Lung (tissue), 12 donors: ENCODE data around the gene DCAF5. TPM values are rescaled to one million over a fixed set of nuclear protein-coding genes. Genes with fewer than 3 reads are reported as not detected.
A peak's percentile ranks its signal among the peaks of the same experiment; 100 is the strongest.

Experiments used
- ATAC-seq: fragments of 200-7000 bp; cut with Tn5 transposase; one replicate; pipeline ENCODE4 v1.9.1; 2020; ENCODE audit warnings: moderate number of reproducible peaks; ENCODE audit not compliant: insufficient read depth, low FRiP score
- DNase-seq, 3 donors: peaks; one replicate each; pipeline ENCODE4 v3.0.0-alpha.2; 2013 to 2017
- H3K27ac ChIP-seq, 2 donors: one replicate each; pipeline ENCODE4 v1.5.1; 2013; ENCODE audit warnings: mild to moderate bottlenecking in 2 of 2, moderate library complexity in 2 of 2, control low read depth in 1 of 2, inconsistent platforms in 1 of 2, low read depth in 1 of 2, low read length in 1 of 2
- H3K27me3 ChIP-seq, 3 donors: one replicate each; pipeline ENCODE4 v1.5.1; 2013; ENCODE audit warnings: low read length in 2 of 3; ENCODE audit not compliant: control insufficient read depth in 3 of 3, insufficient read depth in 3 of 3
- H3K36me3 ChIP-seq, 4 donors: one replicate each; pipeline ENCODE4 v1.5.1; 2013; ENCODE audit warnings: low read length in 4 of 4, mild to moderate bottlenecking in 1 of 4, moderate library complexity in 1 of 4; ENCODE audit not compliant: control insufficient read depth in 4 of 4, insufficient read depth in 4 of 4
- H3K4me1 ChIP-seq, 5 donors: one replicate each; pipeline ENCODE4 v1.5.1; 2013; ENCODE audit warnings: low read length in 5 of 5, mild to moderate bottlenecking in 2 of 5, moderate library complexity in 1 of 5; ENCODE audit not compliant: control insufficient read depth in 5 of 5, insufficient read depth in 5 of 5
- H3K4me3 ChIP-seq: one replicate; pipeline ENCODE4 v1.5.1; 2013; ENCODE audit warnings: mild to moderate bottlenecking, control low read depth, moderate library complexity
- H3K9ac ChIP-seq, 2 donors: one replicate each; pipeline ENCODE4 v1.5.1; 2013; ENCODE audit warnings: low read length in 2 of 2, control low read depth in 1 of 2; ENCODE audit not compliant: insufficient read depth in 1 of 2
- H3K9me3 ChIP-seq, 4 donors: one replicate each; pipeline ENCODE4 v1.5.1; 2013; ENCODE audit warnings: low read length in 3 of 4, mild to moderate bottlenecking in 1 of 4, moderate library complexity in 1 of 4; ENCODE audit not compliant: control insufficient read depth in 4 of 4, insufficient read depth in 3 of 4
- CTCF ChIP-seq: IDR thresholded peaks from 2 replicates; pipeline ENCODE4 v1.5.1; 2012; ENCODE audit warnings: mild to moderate bottlenecking; ENCODE audit errors: control extremely low read depth, extremely low read depth
- WGBS, 2 donors: extraction: QIAGEN DNeasy Blood & Tissue Kit; methylation state at CpG; one replicate each; pipeline ENCODE4 v1.1.7; 2013; 5-methylcytosine and 5-hydroxymethylcytosine counted together
- polyA plus RNA-seq, 2 donors: library from polyadenylated mRNA; stranded (reverse); fragments of 200-250 nt; gene quantifications; one replicate each; pipeline ENCODE4 v1.2.1, GENCODE V29; 2013
- total RNA-seq, 2 donors: library from RNA; depleted of rRNA in 1 of 2; stranded (reverse); fragments of >200 nt in 1 of 2; gene quantifications; one replicate each; pipeline ENCODE4 v1.2.1, GENCODE V29; 2014 to 2021
- donor health status: control.
- donor health status: control.
- donor health status: Bipolar disorder and iron deficiency.
- donor health status: healthy.
- donor health status: DM: yes; HTN: yes; CAD: no.

Gene DCAF5
- total and polyA plus RNA-seq, 4 donors: 20.2 to 50.4 (median 31.2) TPM

GRCh38 chr14:69038455-69039287, 114.2 kb downstream of the DCAF5 start:
- H3K4me1 ChIP-seq: peaks cover 0 to 14% (median 7%) of the 10 kb centered on the region in 5 donors
- peak overlapping the region in 1 of 2 donors; percentile 48 for H3K27ac ChIP-seq
- TF ChIP-seq CTCF: no peak
- no peaks in the 10 kb centered on the region for H3K9me3 ChIP-seq
- no peaks in the 10 kb centered on the region for H3K36me3 ChIP-seq
- H3K4me3 ChIP-seq: no peak overlapping the region
- ATAC-seq (no peak), DNase-seq (peak in 2 of 3 donors; percentile 44 to 67)
- 42 to 52% methylated on average over 7 of the region's 7 CpGs for WGBS, 2 donors
- H3K9ac ChIP-seq: no peak overlapping the region
- H3K27me3 ChIP-seq: no peaks in the 10 kb centered on the region

GRCh38 chr14:69037790-69038454, 115.0 kb downstream of the DCAF5 start:
- Histone ChIP-seq H3K36me3 (no peaks in the 10 kb centered on the region), H3K27me3 (no peaks in the 10 kb centered on the region), H3K27ac (peak overlapping the region in 1 of 2 donors; percentile 32), H3K4me3 (no peak overlapping the region), H3K9ac (no peak overlapping the region), H3K4me1 (peaks cover 0 to 12% (median under 1%) of the 10 kb centered on the region in 5 donors), H3K9me3 (no peaks in the 10 kb centered on the region)
- DNase-seq: no peak
- no peak for ATAC-seq
- no peak for TF ChIP-seq CTCF
- WGBS, 2 donors: 65 to 71% methylated on average over 7 of the region's 7 CpGs

- ATAC-seq (no peak), DNase-seq (no peak)
- Histone ChIP-seq H3K4me1 (peaks cover 0 to 12% (median 0%) of the 10 kb centered on the region in 5 donors), H3K27me3 (no peaks in the 10 kb centered on the region), H3K9ac (no peak overlapping the region), H3K9me3 (no peaks in the 10 kb centered on the region), H3K36me3 (no peaks in the 10 kb centered on the region), H3K4me3 (no peak overlapping the region), H3K27ac (no peak overlapping the region)
- 92 to 97% methylated on average over 10 of the region's 10 CpGs for WGBS, 2 donors
- TF ChIP-seq CTCF: no peak
These were observed 116.0 kb downstream of the DCAF5 start for GRCh38 chr14:69036757-69037506.
